ENCODE results near the gene PHF2.

Gene PHF2

DNA sequence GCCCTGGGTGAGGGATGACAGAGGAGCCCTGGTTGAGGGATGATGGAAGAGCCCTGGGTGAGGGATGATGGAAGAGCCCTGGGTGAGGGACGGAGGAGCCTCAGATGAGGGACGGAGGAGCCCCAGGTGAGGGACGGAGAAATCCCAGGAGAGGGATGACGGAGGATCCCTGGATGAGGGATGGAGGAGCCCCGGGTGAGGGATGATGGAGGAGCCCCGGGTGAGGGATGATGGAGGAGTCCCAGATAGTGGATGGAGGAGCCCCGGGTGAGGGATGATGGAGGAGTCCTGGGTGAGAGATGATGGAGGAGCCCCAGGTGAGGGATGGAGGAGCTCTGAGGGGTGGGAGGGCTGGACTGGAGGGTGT is 10.9 kb downstream of the PHF2 start:
- no peak for DNase-seq (ENCODE audit: low spot score)

DNA sequence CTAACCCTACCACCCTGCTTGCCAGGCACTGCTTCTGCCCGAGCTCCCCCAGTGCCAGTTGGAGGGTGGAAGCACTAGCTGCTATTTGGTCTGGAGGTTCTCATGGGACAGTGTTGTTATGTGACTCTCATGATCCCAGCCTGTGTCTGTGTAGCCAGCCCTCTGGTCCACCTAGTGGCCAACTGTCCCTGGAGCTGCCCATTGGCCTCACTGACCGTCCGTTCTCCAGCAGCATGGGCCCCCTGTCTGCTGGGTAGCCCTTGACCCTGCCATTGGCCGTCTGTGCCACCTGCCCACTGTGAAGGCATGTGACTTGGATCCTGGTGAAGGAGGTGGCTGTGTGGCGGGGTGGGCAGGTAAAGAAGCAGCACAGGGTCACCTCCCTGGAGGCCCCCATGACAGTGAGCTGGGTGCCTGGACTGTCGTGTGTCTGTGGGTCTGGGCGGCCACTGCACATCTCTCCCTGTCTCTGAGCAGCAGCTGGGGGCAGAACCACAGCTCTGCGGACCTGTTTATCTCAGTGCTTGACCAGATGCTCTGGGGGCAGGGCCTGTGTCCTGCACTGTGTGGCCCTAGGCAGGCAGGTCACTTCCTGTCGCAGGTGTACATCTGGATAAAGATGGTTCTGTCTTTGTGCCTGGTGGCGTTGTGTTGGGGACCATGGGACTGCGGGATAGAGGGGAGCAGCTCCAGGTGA is 11.4 kb downstream of the PHF2 start:
- DNase-seq (ENCODE audit: low spot score) = no peak

DNA sequence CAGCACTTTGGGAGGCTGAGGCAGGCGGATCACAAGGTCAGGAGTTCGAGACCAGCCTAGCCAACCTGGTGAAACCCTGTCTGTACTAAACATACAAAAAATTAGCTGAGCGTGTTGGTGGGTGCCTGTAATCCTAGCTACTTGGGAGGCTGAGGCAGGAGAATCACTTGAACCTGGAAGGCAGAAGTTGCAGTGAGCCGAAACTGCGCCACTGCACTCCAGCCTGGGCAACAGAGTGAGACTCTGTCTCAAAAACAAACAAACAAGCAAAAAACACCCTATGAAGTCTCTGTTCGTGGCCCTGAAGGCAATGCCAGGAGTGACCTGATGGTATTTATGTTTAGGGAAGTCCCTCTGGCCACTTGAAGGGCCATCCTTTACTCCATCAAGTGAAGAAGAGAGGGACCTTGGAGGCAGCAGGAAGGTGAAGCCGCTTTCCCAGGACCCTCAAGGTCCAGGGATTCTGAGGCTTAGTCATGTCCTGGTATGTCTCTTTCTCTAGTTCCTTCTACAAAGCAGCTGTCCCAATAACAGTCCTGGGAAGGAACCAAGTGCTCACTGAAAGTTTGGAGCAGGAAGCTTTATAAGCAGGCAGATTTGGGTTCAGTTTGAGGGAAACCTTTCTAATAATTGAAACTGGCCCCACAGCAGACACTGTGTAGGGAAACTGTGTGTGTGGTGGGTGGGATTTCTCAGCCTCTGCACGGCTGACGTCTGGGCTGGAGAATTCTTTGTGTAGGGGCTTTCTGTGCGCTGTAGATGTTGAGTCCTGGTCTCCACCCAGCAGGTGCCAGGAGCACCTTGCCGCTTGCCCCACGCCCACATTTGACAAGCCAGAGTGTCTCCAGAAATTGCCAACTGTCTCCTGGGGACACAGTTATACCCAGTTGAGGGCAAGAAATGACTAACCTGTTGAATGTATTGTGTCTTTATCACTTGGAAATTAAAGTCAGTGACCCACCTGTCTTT is 12.5 kb downstream of the PHF2 start:
- DNase-seq (ENCODE audit: low spot score) = no peak

DNA sequence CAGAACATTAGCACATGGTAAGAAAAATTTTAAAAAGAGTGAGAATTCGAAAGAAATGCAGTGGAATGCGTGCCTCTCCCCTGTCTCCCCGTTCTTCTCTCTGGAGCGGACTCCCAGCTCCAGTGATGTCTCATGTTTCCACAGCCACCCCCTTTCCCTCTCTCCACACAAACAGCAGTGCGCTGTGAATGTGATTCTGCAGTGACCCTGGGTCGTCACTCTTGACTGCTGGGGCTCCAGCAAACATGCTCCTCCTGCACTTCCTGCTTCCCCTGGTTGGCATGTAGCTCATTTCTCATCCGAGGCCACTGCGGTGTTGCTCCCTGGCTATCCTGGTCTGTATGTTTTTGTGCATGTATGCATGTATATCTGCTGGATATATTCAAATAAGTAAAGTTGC is 13.3 kb downstream of the PHF2 start:
- peak; percentile 54 for DNase-seq (ENCODE audit: low spot score)

DNA sequence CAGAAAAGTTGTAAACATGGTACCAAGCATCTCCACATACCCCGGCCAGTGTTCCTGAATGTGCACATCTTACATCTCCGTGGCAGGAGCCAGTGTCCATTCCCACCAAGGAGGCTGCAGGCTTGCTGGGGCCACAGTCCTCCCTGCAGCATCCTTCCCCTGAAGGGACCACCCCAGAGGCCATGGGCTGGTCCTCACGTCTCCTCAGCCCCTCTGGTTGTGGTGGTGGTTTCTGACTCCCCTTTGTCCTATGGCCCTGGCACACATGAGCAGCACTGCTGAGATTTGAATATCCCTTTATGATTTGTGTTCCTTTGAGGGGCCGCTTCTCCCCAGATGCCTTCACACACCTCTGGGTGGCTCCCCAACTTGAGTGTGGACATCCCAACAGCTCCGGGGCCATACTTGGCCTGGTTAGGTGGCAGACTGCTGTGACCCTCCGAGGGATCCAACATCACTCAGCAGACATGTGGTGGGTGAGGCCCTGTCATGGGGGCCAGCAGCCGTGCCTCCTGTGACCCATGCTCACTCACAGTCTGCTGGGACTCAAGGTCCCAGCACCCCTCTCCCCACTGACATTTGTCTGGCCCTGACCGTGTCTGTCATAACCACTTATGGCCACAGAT is 14.3 kb downstream of the PHF2 start:
- DNase-seq (ENCODE audit: low spot score) = no peak

DNA sequence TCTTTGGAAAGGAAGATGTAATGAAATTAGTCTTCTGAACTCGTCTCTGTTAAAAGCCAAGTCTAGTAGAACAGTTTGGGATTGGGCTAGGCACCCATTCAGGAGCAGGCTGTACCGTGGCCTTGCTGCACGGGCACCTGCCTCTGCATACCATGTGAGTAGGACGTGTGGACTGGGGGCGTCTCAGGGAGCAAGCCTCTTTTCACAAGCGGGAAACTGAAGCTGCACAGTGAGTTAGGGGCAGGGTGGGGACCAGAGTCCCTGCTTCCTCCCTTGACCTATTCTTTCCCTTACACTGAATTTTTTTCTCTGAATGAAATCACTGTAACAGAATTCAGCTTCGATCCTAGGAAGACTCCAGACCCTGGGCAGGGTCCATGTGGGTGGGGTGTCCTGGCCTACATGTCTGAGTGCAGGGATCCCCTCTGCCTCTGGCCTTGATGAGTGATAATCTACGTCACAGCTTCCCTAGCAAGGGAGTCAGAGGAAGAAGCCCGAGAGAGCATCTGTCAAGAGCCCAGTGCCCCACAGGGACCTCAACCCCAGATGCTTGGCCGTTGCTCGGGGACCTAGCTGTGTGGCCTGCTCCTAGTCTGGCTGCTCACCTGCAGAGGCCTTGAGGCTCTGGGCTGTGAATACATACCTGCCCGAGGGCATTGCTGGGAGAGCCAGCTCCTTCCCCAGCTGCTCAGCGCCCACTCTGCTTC is 15.1 kb downstream of the PHF2 start:
- DNase-seq (ENCODE audit: low spot score) = no peak

DNA sequence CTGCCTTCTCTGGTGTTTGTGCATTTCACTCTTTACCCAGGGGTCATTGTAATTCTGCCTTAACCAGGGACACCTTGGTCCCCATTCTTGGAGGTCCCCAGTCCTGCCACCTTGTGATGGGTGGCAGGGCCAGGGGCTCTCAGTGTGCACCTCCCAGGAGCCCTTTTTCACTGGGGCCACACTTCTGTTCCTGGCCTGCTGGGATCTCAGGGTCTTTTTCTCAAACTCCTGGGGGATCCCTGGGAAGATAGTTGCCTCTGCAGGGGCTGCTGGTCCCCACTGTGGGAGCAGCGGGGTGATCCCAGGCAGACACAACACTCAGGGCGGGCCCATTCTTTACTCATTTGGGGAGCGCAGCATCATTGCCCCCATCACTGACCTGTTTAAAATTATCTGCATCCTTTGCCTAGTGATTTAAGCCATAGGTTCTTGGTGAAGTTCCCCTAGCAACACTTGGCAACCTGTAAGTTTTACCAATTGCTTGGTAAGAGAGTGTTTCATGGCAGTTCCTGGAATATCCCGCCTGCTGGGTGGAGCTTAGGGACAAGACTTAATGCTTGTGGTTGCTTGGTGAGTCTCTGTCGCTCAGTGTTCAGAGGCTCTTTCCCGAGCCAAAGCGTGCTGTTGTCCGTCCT is 15.7 kb downstream of the PHF2 start:
- no peak for DNase-seq (ENCODE audit: low spot score)

DNA sequence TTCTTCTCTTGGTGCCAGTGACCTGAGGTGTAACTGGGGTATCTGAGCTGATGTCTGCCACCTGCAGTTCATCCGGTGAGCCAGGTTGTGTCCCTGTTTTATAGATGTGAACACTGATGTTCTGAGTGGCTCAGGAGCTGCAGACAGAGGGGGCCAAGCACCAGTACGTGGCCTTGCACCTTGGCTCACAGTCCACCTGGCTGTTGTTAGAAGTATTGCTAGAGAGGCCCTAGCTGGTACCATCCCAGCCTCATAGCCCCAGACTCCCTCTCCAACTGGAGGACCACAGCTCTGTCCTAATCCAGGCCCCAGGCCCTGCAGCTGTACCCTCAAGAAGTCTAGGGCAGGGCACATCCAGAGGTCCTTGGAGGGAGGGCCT is 16.2 kb downstream of the PHF2 start:
- DNase-seq (ENCODE audit: low spot score) = peak; percentile 65

DNA sequence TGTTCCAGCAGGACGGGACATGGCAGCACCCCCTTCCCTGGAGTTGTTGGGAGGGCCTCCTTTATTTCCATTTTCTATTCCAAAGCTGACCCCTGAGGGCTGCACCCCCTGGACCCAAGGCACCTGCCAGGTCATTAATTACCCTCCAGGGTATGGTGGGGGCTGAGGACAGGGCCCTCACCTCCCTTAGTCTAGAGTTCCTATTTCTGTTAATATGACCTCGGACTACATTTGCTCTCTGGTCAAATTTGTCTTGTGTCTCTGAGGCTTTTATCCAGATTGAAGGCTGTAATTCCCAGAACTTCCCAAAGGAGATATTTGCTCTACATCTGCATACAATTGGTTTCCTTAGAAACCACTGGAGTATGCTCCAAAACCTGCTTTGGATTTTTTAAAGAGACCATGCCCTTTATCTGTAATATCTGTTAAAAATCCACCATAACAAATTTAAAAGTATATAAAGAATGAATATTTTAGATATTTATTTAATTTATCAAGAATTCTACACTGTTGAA is 16.8 kb downstream of the PHF2 start:
- DNase-seq (ENCODE audit: low spot score) = no peak

DNA sequence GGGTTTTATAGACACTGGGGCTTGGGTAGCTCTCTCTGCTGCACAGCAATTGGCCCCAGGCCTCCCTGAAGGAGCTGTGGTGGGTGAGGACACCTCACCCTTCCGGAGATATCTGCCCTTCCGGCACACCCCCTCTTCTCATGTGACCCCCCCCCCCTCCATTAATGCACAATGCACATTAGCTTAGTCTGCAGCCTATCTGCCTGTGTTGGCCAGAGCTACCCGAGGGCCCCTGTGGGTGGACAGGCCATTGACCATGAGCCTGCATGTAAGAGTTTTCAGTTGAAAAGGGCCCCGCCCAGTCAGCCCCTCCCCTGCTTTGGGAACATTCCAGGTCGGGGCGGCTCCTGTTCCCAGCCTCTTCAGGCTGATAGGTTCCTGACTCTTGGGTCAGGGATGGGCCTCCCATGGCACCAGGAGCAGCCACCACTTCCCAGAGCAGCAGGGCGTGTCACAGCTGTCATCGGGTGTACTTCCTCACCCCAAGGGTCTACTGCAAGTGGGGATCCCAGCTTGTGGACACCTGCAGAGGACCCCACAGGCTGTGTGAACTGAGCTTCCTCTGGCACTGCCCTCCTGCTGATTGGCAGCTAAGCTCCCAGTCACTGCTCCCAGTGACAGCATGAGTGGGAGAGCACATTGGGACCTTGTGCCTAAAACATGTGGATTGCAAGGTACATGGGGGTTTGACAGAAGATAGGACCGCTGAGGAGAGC is 17.8 kb downstream of the PHF2 start:
- DNase-seq (ENCODE audit: low spot score) = peak; percentile 61

DNA sequence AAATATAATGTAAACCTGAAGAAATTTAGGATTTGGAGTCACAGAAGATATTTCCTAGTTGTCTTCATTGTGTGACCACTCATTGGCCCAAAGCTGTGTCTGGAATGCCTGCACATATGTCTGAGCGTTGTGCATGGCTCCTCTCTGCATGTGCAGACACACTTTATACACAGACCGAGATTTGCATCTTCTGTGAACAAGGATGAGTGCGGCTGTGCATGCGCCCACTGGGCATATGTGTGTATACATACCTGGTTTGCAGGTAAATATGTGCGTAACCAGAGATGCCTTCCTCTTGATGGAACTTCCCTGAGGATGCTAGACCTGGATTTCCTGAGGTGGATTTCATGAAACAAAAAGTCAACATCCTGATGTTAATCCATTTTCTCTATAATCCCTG is 19.1 kb downstream of the PHF2 start:
- no peak for DNase-seq (ENCODE audit: low spot score)

DNA sequence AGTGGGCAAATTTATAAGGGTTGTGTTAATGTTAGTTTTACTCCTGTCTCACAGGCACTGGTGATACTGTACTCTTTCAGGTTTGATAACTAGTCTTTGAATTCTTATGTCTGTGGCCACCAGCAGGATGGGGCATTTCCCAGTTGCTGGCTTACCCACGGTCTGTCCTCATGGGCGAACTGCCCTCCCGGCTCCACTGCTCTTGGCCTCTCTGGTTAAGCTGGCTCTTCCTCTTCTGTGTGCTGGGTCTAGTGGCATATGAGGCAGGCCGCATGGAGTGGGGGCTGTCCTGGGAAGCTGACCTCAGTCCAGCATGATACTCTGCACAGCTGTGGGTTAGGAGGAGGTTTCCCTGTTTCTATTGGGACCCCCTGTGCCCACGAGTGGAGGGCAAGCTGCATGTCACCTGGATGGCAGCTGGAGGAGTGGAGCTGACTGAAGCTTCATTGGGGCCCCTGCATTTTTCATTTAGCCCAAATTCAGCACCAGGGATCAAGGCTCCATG is 19.5 kb downstream of the PHF2 start:
- DNase-seq (ENCODE audit: low spot score) = no peak

DNA sequence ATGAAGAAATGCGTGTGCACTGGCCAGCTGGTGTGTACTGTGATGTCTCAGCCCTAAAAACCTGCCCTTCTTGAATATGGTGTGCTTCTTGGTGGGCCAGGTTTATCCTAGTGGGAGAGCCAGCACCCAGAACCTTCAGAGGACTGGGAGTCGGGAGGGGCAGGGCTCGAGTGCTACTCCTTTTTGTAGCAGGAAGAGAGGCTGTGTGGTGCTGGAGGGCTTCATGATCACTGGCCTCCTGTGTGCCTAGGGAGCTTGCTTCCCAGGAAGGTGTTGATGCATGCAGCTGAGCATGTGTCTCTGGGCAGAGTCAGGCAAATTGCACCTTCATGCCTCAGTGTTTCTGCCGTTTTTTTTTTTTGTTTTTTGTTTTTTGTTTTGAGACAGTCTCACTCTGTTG is 20.0 kb downstream of the PHF2 start:
- no peak for DNase-seq (ENCODE audit: low spot score)

DNA sequence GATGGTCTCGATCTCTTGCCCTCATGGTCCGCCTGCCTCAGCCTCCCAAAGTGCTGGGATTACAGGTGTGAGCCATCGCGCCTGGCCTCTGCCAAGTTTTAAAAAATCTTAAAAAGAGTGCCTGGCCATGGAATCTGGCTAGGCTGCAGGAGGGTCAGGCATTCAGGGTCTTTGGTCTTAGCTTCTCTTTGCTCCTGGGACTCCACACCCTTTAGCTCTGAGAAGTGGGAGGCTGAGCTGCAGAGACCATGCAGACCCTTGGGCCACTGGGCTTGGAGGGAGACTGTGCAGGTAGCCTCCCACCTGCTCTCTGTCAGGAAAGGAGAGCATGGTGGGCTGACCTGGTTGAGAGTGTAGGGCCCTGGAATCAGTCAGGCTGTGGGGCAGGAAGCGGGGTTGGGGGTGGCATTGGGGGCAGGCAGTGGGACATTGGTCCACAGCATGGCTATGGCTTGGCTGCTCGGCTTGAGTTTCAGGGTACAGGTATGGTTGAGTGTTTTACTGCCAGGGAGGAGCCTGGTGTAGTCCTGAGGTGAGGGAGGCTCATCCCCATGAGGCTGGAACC is 20.8 kb downstream of the PHF2 start:
- DNase-seq (ENCODE audit: low spot score) = no peak

DNA sequence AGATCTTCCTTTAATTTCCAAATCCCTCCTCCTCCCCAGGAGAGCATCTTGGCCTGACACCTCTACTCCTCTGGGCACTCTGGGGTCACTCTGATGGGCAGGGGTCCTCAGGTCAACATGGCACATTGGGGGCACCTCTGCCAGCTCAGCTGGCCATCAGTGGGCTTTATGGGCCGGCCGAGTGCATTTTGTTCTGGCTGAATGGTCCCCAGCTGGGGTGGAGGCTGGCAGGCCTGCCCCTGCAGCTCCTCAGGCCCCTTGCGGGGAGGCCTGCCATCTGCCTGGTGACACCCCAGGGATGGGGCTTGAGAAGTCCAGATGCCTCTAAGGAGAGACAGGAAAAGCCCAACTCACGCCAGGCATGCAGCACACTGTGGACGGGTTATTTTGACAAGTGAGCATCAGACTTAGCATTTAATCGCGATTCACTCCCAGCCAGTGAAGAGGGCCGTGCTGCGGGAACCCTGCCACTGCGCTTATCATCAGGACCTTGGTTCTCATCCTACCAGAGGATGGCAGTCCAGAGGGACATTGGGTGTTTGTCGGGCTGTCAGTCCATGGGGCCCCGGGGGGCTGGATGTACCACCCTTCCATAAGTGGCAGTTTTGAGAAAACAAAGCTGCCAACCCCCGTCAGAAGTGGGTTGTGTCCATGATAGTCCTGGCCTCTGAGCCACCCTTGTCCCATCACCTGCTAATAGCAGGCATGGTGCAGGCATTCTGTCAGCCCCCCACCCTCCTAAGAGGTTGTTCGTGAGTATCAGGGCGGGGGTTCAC is 21.7 kb downstream of the PHF2 start:
- no peak for DNase-seq (ENCODE audit: low spot score)

DNA sequence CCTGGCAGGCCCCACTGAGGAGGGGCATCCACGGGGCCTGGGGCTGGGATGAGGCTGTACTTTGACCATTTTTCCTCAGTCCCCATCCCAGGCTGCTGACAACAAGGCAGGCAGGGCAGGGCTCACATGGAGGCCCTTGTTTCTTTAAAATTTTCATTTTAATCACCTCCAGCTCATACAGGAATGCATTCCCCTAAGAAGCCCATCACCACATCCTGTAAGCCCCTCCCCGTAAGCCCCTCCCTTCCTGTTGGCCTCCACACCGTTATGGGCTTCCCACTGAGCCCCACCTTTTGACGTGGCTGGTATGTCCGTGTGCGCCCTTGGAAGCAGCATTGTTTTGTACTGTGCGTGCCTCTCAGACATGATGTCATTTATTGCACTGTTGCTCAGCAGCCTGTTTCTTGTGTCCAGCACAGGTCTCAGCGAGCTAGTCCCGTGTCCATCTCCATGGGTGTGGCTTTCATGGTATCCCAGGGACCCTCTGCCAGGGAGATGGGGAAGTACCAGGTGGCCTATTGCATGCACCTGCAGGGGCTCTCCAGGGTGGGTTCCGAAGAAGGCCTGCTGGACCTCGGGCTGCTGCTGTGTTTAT is 22.4 kb downstream of the PHF2 start:
- DNase-seq (ENCODE audit: low spot score) = no peak

DNA sequence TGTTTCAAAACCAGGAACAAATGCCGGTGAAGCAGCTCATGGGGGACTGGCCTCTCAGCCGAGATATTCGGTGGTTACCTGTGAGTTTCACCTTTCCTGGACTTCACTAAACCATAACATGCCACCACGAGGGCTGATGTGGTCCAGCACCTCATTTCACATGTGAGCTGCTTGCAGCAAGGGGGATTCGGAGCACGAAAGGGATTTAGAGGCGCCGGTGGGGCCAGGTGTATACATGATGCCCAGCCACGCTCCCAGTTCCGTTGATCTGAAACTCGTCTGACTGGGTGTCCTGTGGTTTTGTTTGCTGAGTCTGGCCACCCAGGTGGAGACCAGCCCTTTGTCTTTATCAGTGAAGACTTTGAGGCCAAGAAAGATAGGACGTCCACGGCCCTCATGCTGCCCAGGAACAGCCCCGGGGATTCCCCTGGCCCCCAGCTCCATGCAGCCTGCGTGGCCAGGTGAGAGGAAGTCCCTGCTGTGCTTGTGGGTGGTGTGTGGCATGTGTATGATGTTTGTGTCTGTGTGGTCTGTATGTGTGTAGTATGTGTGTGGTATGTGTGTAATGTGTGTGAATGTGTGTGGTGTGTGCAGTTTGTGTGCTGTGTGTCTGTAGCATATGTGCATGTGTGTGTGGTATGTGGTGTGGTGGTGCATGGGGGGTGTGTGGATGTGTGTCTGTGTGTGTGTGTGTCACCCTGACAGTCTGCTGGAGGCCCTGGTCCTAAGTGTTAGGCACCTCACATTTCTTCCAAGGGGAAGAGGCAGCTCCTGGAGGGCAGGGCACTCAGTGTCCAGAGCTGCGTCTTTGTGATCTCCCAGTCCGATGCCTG is 23.4 kb downstream of the PHF2 start:
- DNase-seq (ENCODE audit: low spot score) = no peak

DNA sequence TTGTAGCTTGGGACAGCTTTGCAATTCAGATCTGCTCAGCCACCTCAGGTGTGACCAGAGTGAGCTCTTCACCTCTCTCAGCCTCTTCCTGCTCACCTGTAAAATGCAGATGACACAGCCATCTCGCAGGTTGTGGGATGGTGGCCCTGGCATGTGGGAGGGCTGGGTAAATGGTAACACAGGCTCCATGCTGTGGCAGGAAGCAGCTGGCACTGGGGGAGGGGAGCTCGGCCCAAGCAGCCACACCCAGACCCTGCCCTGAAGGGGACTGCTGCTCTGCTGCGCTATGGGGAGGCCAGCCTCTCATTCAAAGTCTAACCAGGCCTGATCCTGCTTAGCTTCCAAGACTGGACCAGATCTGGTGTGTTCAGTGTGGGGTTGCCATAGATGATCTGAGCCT is 24.1 kb downstream of the PHF2 start:
- DNase-seq (ENCODE audit: low spot score) = no peak

Measured in iPS-NIHi11 (cell line).